ENCODE data around the gene CASK.

GRCh38 chrX:41518127-41518840 is 405.1 kb downstream of the CASK start:
- TF ChIP-seq CTCF (conservative IDR thresholded peaks at IDR 0.05 in 1 of 2, IDR thresholded peaks at IDR 0.05 in 1 of 2; ENCODE audit: low read depth in 1 of 2, low read length in 2 of 2) (no peak), EZH2 (IDR thresholded peaks at IDR 0.05; ENCODE audit: low read length, missing control alignments) (no peak)

Data from fibroblast of lung (primary cell).